ENCODE results near the gene RPS6KA3.

DNA sequence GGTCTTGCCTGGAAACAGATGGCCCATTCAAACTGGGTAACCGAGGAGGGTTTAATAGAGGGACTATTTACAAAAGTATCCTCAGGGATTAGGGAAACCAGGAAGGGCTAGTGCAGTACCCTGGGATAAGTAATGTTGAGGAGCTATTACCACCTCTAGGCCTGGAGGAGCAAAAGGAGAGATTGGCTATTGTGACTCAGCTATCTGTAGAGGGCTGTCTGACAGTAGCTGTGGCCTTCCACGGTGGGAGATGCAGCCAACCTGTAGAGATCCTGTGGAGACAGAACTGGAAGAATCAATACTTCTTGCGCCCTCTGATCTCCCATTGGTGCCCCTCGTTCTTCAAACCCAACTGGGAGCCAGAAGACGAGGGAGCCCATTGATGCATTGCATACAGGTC, 34.1 kb upstream of the RPS6KA3 start:
- TF ChIP-seq, protein P1, sequence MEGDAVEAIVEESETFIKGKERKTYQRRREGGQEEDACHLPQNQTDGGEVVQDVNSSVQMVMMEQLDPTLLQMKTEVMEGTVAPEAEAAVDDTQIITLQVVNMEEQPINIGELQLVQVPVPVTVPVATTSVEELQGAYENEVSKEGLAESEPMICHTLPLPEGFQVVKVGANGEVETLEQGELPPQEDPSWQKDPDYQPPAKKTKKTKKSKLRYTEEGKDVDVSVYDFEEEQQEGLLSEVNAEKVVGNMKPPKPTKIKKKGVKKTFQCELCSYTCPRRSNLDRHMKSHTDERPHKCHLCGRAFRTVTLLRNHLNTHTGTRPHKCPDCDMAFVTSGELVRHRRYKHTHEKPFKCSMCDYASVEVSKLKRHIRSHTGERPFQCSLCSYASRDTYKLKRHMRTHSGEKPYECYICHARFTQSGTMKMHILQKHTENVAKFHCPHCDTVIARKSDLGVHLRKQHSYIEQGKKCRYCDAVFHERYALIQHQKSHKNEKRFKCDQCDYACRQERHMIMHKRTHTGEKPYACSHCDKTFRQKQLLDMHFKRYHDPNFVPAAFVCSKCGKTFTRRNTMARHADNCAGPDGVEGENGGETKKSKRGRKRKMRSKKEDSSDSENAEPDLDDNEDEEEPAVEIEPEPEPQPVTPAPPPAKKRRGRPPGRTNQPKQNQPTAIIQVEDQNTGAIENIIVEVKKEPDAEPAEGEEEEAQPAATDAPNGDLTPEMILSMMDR (IDR thresholded peaks at IDR 0.05), result no peak
- TF ChIP-seq POLR2A (IDR thresholded peaks at IDR 0.05), result no peak
